Fibroblast of lung (primary cell): ENCODE data around the gene NCOA7. TPM values are rescaled to one million over a fixed set of nuclear protein-coding genes. Genes with fewer than 3 reads are reported as not detected.

Experiments used
- DNase-seq, 2 donors: peaks; one replicate each; pipeline versions ENCODE4 v3.0.0 to v3.0.0-alpha.2; 2010; ENCODE audit warnings: low read depth in 2 of 2
- H2AFZ ChIP-seq: 2 replicates; pipeline ENCODE4 v1.5.1; 2012; ENCODE audit warnings: low read length, control low read depth, inconsistent platforms
- H3K27ac ChIP-seq: 2 replicates; pipeline ENCODE4 v1.5.1; 2011; ENCODE audit warnings: low read length, control low read depth; ENCODE audit not compliant: insufficient read depth
- H3K27me3 ChIP-seq: 2 replicates; pipeline ENCODE4 v1.5.1; 2011; ENCODE audit warnings: mild to moderate bottlenecking, low read length; ENCODE audit not compliant: control insufficient read depth, insufficient read depth
- H3K36me3 ChIP-seq: 2 replicates; pipeline ENCODE4 v1.5.1; 2011; ENCODE audit warnings: low read length; ENCODE audit not compliant: control insufficient read depth, insufficient read depth
- H3K4me1 ChIP-seq: 2 replicates; pipeline ENCODE4 v1.5.1; 2011; ENCODE audit warnings: low read length; ENCODE audit not compliant: control insufficient read depth, insufficient read depth; ENCODE audit errors: extremely low read depth
- H3K4me2 ChIP-seq: 2 replicates; pipeline ENCODE4 v1.5.1; 2011; ENCODE audit warnings: low read length, control low read depth; ENCODE audit not compliant: insufficient read depth; ENCODE audit errors: extremely low read depth
- H3K4me3 ChIP-seq, 4 experiments: fragments of 200-600 bp in 1 of 4; sonication (generic) in 1 of 4; replicated peaks in 1 of 4; 2 replicates each; pipeline ENCODE4 v1.5.1; 2011 to 2016; ENCODE audit warnings: low read length in 4 of 4, low read depth in 3 of 4, mild to moderate bottlenecking in 3 of 4, control low read depth in 2 of 4, inconsistent platforms in 1 of 4, mixed read lengths in 1 of 4; ENCODE audit not compliant: insufficient read depth in 1 of 4; ENCODE audit errors: control extremely low read depth in 1 of 4
- H3K79me2 ChIP-seq: 2 replicates; pipeline ENCODE4 v1.5.1; 2012; ENCODE audit warnings: mild to moderate bottlenecking, low read length, inconsistent platforms; ENCODE audit not compliant: control insufficient read depth, insufficient read depth
- H3K9ac ChIP-seq: 2 replicates; pipeline ENCODE4 v1.5.1; 2011; ENCODE audit warnings: mild to moderate bottlenecking, low read length, control low read depth; ENCODE audit not compliant: insufficient read depth
- H3K9me3 ChIP-seq: 2 replicates; pipeline ENCODE4 v1.5.1; 2012; ENCODE audit warnings: low read depth, low read length; ENCODE audit not compliant: control insufficient read depth, insufficient read depth
- H4K20me1 ChIP-seq: 2 replicates; pipeline ENCODE4 v1.5.1; 2011; ENCODE audit warnings: low read length; ENCODE audit not compliant: control insufficient read depth, insufficient read depth; ENCODE audit errors: extremely low read depth
- EZH2 ChIP-seq: IDR thresholded peaks from 2 replicates; pipeline ENCODE4 v1.5.1; 2012; ENCODE audit warnings: low read length, control low read depth, mild to moderate bottlenecking; ENCODE audit errors: missing control alignments
- polyA plus RNA-seq, 2 donors: library from polyadenylated mRNA; depleted of rRNA in 1 of 2; stranded (reverse) in 1 of 2; unstranded in 1 of 2; fragments of >200 nt; gene quantifications; 2 replicates each; pipeline ENCODE4 v1.2.1, GENCODE V29; 2011 to 2012; ENCODE audit warnings: missing spikeins in 1 of 2
- total RNA-seq: library from RNA; depleted of rRNA; stranded (reverse); fragments of >200 nt; gene quantifications from 2 replicates; pipeline ENCODE4 v1.2.1, GENCODE V29; 2014
- TF ChIP-seq, protein P1 (sequence below), 2 donors: IDR thresholded peaks in 1 of 2; conservative IDR thresholded peaks in 1 of 2; 1 replicate in 1 of 2; 2 replicates in 1 of 2; pipeline ENCODE4 v1.5.1; 2011 to 2012; ENCODE audit warnings: low read length in 2 of 2, control low read depth in 1 of 2, inconsistent platforms in 1 of 2, low read depth in 1 of 2, mild to moderate bottlenecking in 1 of 2

Gene NCOA7
- total and polyA plus RNA-seq, 2 donors (not counting 1 experiment from before 2014, with no cell fraction given): 13.7 to 49.9 TPM

DNA sequence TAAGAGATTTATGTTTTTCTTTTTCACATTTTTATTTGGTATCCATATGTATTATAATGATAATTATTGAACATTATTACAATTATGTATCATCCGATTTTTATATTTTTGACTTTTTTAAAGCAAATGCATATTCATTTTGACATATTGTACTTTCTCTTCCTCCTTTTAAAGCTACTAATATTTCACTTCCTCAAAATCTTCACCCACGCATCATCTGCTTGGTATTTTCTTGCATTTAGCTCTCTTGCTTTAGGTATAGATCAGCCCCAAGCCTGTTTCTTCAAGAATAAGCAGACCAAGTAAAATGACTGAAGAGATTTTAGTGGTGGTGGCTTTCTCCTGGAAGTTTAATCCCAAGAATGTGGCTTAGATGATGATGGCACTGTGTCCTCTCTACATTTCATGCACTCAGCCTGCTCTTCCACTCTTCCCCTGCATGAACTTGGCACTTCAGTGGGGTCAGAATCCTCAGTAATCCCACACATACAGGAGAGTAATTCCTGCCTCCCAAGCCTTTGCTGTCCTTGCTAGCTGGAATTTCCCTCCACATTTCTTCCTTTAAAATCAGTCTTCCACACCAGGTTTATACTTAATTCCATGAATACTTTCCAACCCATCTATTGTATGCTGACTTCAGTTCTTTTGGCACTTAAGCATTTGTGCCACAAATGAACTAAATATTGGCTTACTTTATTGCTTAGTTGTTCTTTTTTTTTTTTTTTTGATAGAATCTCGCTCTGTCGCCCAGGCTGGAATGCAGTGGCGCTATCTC, 8.2 kb downstream of the NCOA7 start:
- DNase-seq: peak in 1 of 2 donors; percentile 86
- H3K4me1 ChIP-seq: peaks cover 2% of the 10 kb centered on the region
- H3K36me3 ChIP-seq: no peaks in the 10 kb centered on the region
- TF ChIP-seq, protein P1, sequence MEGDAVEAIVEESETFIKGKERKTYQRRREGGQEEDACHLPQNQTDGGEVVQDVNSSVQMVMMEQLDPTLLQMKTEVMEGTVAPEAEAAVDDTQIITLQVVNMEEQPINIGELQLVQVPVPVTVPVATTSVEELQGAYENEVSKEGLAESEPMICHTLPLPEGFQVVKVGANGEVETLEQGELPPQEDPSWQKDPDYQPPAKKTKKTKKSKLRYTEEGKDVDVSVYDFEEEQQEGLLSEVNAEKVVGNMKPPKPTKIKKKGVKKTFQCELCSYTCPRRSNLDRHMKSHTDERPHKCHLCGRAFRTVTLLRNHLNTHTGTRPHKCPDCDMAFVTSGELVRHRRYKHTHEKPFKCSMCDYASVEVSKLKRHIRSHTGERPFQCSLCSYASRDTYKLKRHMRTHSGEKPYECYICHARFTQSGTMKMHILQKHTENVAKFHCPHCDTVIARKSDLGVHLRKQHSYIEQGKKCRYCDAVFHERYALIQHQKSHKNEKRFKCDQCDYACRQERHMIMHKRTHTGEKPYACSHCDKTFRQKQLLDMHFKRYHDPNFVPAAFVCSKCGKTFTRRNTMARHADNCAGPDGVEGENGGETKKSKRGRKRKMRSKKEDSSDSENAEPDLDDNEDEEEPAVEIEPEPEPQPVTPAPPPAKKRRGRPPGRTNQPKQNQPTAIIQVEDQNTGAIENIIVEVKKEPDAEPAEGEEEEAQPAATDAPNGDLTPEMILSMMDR (conservative IDR thresholded peaks at IDR 0.05 in 1 of 2, IDR thresholded peaks at IDR 0.05 in 1 of 2; ENCODE audit: low read depth in 1 of 2, low read length in 2 of 2): no peak
- no peak overlapping the region for H2AFZ ChIP-seq
- H3K4me2 ChIP-seq: no peak overlapping the region
- H4K20me1 ChIP-seq: no peaks in the 10 kb centered on the region
- H3K79me2 ChIP-seq: peaks cover 8% of the 10 kb centered on the region
- H3K27ac ChIP-seq: no peak overlapping the region
- H3K4me3 ChIP-seq: no peak overlapping the region
- no peaks in the 10 kb centered on the region for H3K27me3 ChIP-seq
- no peak overlapping the region for H3K9ac ChIP-seq
- no peaks in the 10 kb centered on the region for H3K9me3 ChIP-seq

GRCh38 chr6:125802383-125802782, 11.6 kb downstream of the NCOA7 start:
- no peak overlapping the region for H3K4me2 ChIP-seq
- no peaks in the 10 kb centered on the region for H4K20me1 ChIP-seq
- no peak overlapping the region for H3K4me3 ChIP-seq
- H3K9ac ChIP-seq: no peak overlapping the region
- no peak overlapping the region for H2AFZ ChIP-seq
- no peaks in the 10 kb centered on the region for H3K36me3 ChIP-seq
- H3K4me1 ChIP-seq: no peaks in the 10 kb centered on the region
- no peaks in the 10 kb centered on the region for H3K9me3 ChIP-seq
- no peaks in the 10 kb centered on the region for H3K79me2 ChIP-seq
- no peak for DNase-seq
- TF ChIP-seq, protein P1 (conservative IDR thresholded peaks at IDR 0.05 in 1 of 2, IDR thresholded peaks at IDR 0.05 in 1 of 2; ENCODE audit: low read depth in 1 of 2, low read length in 2 of 2): no peak
- no peak for TF ChIP-seq EZH2
- H3K27me3 ChIP-seq: no peaks in the 10 kb centered on the region
- no peak overlapping the region for H3K27ac ChIP-seq

- TF ChIP-seq, protein P1 (conservative IDR thresholded peaks at IDR 0.05 in 1 of 2, IDR thresholded peaks at IDR 0.05 in 1 of 2; ENCODE audit: low read depth in 1 of 2, low read length in 2 of 2): no peak
- TF ChIP-seq EZH2: no peak
- no peak overlapping the region for H2AFZ ChIP-seq
- no peaks in the 10 kb centered on the region for H3K27me3 ChIP-seq
- no peaks in the 10 kb centered on the region for H3K36me3 ChIP-seq
- H3K4me3 ChIP-seq: no peak overlapping the region
- H3K4me2 ChIP-seq: no peak overlapping the region
- no peaks in the 10 kb centered on the region for H3K79me2 ChIP-seq
- H3K4me1 ChIP-seq: no peaks in the 10 kb centered on the region
- no peaks in the 10 kb centered on the region for H3K9me3 ChIP-seq
- no peak overlapping the region for H3K27ac ChIP-seq
- DNase-seq: peak; percentile 40 to 78
- H3K9ac ChIP-seq: no peak overlapping the region
- H4K20me1 ChIP-seq: no peaks in the 10 kb centered on the region
Observed at GRCh38 chr6:125802943-125803377, 12.2 kb downstream of the NCOA7 start.
